Nephron progenitor cell (in vitro differentiated cells): ENCODE results near the gene PRDX5.

Source experiments
- DNase-seq: peaks from one replicate; pipeline ENCODE4 v3.0.0; 2021
- H3K27ac Mint-ChIP-seq: 2 replicates; pipeline ENCODE4 v1.8.0; 2021; ENCODE audit warnings: mild to moderate bottlenecking, moderate library complexity, mixed read lengths
- H3K27me3 Mint-ChIP-seq: 2 replicates; pipeline ENCODE4 v1.8.0; 2021; ENCODE audit warnings: mild to moderate bottlenecking, low read depth, mixed read lengths; ENCODE audit not compliant: poor library complexity
- H3K36me3 Mint-ChIP-seq: 2 replicates; pipeline ENCODE4 v1.8.0; 2021; ENCODE audit warnings: low read depth, mixed read lengths
- H3K4me1 Mint-ChIP-seq: 2 replicates; pipeline ENCODE4 v1.8.0; 2021; ENCODE audit warnings: mixed read lengths
- H3K4me3 Mint-ChIP-seq: 2 replicates; pipeline ENCODE4 v1.8.0; 2021; ENCODE audit warnings: mild to moderate bottlenecking, moderate library complexity, mixed read lengths
- H3K9me3 Mint-ChIP-seq: 2 replicates; pipeline ENCODE4 v1.8.0; 2021; ENCODE audit warnings: mild to moderate bottlenecking, moderate library complexity, mixed read lengths
- TF ChIP-seq, protein P1 (sequence below): fragments of 200-600 bp; sonication (generic); IDR thresholded peaks from 2 replicates; pipeline ENCODE4 v1.5.0; 2021; ENCODE audit warnings: antibody characterized with exemption

The PRDX5 gene

DNA sequence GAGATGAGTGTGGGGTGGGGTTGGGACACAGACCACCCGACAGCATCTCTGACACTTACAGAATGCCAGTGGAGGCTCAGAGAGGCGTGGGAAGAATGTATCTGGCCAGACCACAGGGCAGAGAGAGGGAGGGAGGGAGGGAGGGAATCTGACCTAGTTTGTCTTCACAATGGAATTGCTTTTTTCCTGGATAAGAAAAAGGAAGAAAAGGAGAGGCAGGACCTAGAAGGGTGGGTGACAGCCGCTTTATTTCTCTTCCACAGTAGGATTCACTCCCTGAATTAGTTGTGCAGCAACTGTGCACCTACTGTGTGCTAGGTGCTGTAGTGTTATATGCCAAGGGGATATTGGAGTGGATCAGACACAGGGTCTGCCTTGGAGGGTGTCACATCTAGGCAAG is 23.1 kb upstream of the PRDX5 start:
- Mint-ChIP-seq H3K4me1 (peaks cover 10% of the 10 kb centered on the region), H3K4me3 (no peak overlapping the region)

DNA sequence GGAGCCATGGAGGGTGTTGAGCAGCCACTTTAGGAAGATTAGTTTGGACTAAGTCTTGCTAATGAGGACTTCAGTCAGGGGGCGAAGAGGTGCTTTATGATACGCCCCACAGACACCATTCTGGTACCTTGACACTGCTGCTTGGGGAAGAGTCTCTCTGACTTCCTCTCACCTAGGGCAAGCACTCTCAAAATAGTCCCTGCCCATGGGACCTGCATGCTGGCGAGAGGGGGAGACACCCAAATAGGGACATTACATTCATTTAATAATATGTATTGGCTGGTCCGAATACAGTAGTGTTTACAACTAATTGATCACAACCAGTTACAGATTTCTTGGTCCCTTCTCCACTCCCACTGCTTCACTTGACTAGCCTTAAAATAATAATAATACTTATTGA is 22.2 kb upstream of the PRDX5 start:
- H3K4me3 Mint-ChIP-seq: no peak overlapping the region
- peaks cover 93% of the 10 kb centered on the region for H3K27me3 Mint-ChIP-seq
- peaks cover 12% of the 10 kb centered on the region for H3K4me1 Mint-ChIP-seq
- no peaks in the 10 kb centered on the region for H3K36me3 Mint-ChIP-seq
- no peaks in the 10 kb centered on the region for H3K9me3 Mint-ChIP-seq
- TF ChIP-seq, protein P1, sequence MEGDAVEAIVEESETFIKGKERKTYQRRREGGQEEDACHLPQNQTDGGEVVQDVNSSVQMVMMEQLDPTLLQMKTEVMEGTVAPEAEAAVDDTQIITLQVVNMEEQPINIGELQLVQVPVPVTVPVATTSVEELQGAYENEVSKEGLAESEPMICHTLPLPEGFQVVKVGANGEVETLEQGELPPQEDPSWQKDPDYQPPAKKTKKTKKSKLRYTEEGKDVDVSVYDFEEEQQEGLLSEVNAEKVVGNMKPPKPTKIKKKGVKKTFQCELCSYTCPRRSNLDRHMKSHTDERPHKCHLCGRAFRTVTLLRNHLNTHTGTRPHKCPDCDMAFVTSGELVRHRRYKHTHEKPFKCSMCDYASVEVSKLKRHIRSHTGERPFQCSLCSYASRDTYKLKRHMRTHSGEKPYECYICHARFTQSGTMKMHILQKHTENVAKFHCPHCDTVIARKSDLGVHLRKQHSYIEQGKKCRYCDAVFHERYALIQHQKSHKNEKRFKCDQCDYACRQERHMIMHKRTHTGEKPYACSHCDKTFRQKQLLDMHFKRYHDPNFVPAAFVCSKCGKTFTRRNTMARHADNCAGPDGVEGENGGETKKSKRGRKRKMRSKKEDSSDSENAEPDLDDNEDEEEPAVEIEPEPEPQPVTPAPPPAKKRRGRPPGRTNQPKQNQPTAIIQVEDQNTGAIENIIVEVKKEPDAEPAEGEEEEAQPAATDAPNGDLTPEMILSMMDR: no peak
- no peak for DNase-seq
- no peak overlapping the region for H3K27ac Mint-ChIP-seq

More for the DNA sequence above, 23.1 kb upstream of the PRDX5 start:
- Mint-ChIP-seq H3K27me3 (peaks cover 93% of the 10 kb centered on the region), H3K9me3 (no peaks in the 10 kb centered on the region), H3K27ac (no peak overlapping the region), H3K36me3 (no peaks in the 10 kb centered on the region)
- TF ChIP-seq, protein P1: no peak
- no peak for DNase-seq

DNA sequence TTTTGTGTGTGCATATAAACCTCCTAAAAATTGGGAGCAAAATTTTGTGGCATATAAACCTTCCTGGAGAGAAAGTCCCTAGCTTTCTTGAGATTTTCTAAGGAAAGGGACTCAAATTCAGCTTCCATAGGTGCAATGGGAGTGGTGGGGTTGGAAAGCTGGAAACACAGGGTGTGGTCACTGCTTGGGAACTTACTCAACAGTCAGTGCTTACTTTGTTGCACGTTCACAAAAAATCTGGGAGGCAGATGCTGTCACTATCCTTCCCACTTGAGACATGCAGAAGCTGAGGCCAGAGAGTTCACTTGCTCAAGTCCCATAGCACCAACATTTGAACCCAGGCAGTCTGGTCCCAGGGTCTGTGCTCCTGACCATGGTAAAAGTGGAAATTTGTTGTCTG is 21.7 kb upstream of the PRDX5 start:
- H3K36me3 Mint-ChIP-seq: no peaks in the 10 kb centered on the region
- H3K27ac Mint-ChIP-seq: no peak overlapping the region
- TF ChIP-seq, protein P1: no peak
- no peak for DNase-seq
- H3K9me3 Mint-ChIP-seq: no peaks in the 10 kb centered on the region
- peaks cover 93% of the 10 kb centered on the region for H3K27me3 Mint-ChIP-seq
- H3K4me1 Mint-ChIP-seq: peaks cover 11% of the 10 kb centered on the region
- H3K4me3 Mint-ChIP-seq: no peak overlapping the region

DNA sequence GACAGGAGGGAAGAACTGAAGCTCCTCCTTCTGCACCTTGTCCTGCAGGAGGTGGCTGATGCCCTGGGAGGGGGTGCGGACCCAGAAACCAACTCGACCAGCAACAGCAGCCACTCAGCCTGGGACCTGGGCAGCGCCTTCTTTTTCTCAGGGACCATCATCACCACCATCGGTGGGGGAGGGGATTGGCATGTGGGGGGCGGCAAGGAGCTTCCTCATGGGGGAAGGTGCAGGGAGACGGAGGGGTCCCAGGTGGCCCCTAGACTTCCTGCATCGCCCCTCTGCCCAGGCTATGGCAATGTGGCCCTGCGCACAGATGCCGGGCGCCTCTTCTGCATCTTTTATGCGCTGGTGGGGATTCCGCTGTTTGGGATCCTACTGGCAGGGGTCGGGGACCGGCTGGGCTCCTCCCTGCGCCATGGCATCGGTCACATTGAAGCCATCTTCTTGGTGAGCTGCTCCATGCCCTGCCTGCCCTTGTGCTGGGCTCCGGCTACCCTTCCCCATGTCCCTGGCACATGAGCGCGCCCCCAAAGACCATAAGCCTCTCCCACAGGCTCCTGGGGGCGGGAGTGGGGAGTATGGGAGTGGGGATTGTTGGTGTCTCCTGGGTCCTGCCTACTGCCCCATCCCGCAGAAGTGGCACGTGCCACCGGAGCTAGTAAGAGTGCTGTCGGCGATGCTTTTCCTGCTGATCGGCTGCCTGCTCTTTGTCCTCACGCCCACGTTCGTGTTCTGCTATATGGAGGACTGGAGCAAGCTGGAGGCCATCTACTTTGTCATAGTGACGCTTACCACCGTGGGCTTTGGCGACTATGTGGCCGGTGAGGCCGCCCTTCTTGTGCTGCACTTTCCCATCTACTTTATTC is 20.9 kb upstream of the PRDX5 start:
- no peak for DNase-seq
- Mint-ChIP-seq H3K9me3 (no peaks in the 10 kb centered on the region), H3K4me3 (no peak overlapping the region), H3K36me3 (no peaks in the 10 kb centered on the region), H3K4me1 (peaks cover 11% of the 10 kb centered on the region), H3K27me3 (peaks cover 100% of the 10 kb centered on the region), H3K27ac (no peak overlapping the region)
- TF ChIP-seq, protein P1: no peak

DNA sequence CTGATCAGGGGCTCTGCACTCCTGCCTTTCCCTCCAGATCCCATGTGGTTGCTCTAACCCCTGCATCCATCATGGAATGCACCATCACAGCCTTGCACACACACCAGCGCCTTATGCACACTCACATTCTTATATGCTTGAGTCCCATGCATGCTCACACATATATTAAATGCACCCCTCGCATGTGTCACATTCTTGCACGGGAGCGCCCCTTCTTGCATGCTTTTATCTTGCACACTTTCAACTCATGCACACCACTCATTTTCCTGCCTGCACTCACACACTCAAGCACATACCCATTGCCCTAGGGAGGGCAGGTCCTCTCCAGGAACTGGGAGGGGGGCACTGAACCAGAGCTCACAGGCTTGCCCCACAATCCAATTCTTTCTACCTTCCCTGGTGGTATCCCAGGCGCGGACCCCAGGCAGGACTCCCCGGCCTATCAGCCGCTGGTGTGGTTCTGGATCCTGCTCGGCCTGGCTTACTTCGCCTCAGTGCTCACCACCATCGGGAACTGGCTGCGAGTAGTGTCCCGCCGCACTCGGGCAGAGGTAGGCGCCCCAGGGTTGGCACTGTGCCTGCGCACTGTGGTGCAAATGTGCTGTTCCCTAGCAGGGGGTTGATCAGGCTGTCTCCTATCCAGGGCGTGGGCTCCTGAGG is 20.1 kb upstream of the PRDX5 start:
- TF ChIP-seq, protein P1: no peak
- DNase-seq: no peak
- H3K4me1 Mint-ChIP-seq: peaks cover 11% of the 10 kb centered on the region
- H3K27me3 Mint-ChIP-seq: peaks cover 100% of the 10 kb centered on the region
- no peak overlapping the region for H3K4me3 Mint-ChIP-seq
- H3K9me3 Mint-ChIP-seq: no peaks in the 10 kb centered on the region
- H3K27ac Mint-ChIP-seq: no peak overlapping the region
- H3K36me3 Mint-ChIP-seq: no peaks in the 10 kb centered on the region
